GM12878 (cell line): Measurements from ENCODE around the gene HAO2. TPM values are rescaled to one million over a fixed set of nuclear protein-coding genes. Genes with fewer than 3 reads are reported as not detected.

Experiments used
- ATAC-seq: fragments of 200-7000 bp; cut with Tn5 transposase; 3 replicates; pipeline ENCODE4 v1.9.1; 2020; ENCODE audit warnings: mild to moderate bottlenecking, moderate library complexity
- BruUV-seq: library from RNA; stranded (reverse); fragments of 400-500 nt; replicated peaks from 2 replicates; lab custom pipeline; 2021; lab: Mats Ljungman, UMichigan
- CTCF ChIA-PET: fragments of 300-600 bp; sonication (Branson Sonifier 250); formaldehyde crosslinking; extraction: SDS; loops from one replicate; lab custom pipeline; 2021; ENCODE audit warnings: inconsistent platforms; lab: Yijun Ruan, JAX
- POLR2A ChIA-PET: fragments of 350-600 bp; formaldehyde crosslinking; extraction: SDS; loops from one replicate; lab custom pipeline; 2021; ENCODE audit warnings: inconsistent platforms; lab: Charles Lee
- RAD21 ChIA-PET: fragments of 300-600 bp; sonication (Branson Sonifier 250); formaldehyde crosslinking; loops from one replicate; lab custom pipeline; 2023; ENCODE audit warnings: antibody characterized with exemption; ENCODE audit not compliant: unreplicated experiment; lab: Charles Lee
- SMC1A ChIA-PET: fragments of 300-600 bp; sonication (Branson Sonifier 250); formaldehyde crosslinking; loops from one replicate; lab custom pipeline; 2023; ENCODE audit not compliant: unreplicated experiment, uncharacterized antibody; lab: Charles Lee
- DNase-seq: peaks from one replicate; pipeline ENCODE4 v3.0.0-alpha.2; 2011; ENCODE audit warnings: low read depth, low spot score
- FAIRE-seq: peaks from 3 replicates; lab custom pipeline; 2011; peaks lifted over from hg19 to GRCh38; lab: Jason Lieb, UNC
- H2AFZ ChIP-seq: 2 replicates; pipeline ENCODE4 v1.6.0; 2011; ENCODE audit warnings: low read depth, low read length, control low read depth; ENCODE audit not compliant: control insufficient read depth
- H3K27ac ChIP-seq: 2 replicates; pipeline ENCODE4 v1.5.1; 2011; ENCODE audit warnings: control low read depth; ENCODE audit not compliant: control insufficient read depth, insufficient read depth
- H3K27me3 ChIP-seq, 2 experiments: replicated peaks in 1 of 2; 2 replicates each; pipeline versions ENCODE4 v1.6.0 to v1.6.1; 2011; ENCODE audit warnings: low read length in 1 of 2; ENCODE audit not compliant: control insufficient read depth in 2 of 2, insufficient read depth in 2 of 2
- H3K36me3 ChIP-seq, 2 experiments: 2 replicates each; pipeline ENCODE4 v1.5.1; 2011; ENCODE audit warnings: low read length in 1 of 2; ENCODE audit not compliant: control insufficient read depth in 2 of 2, insufficient read depth in 2 of 2
- H3K4me1 ChIP-seq: 2 replicates; pipeline ENCODE4 v1.6.1; 2011; ENCODE audit warnings: mild to moderate bottlenecking, low read length, moderate library complexity, mixed read lengths; ENCODE audit not compliant: control insufficient read depth, insufficient read depth
- H3K4me2 ChIP-seq: 2 replicates; pipeline ENCODE4 v1.6.0; 2011; ENCODE audit warnings: control low read depth; ENCODE audit not compliant: control insufficient read depth, insufficient read depth
- H3K4me3 ChIP-seq: fragments of 200-600 bp; sonication (generic); 2 replicates; pipeline ENCODE4 v1.5.1; 2016
- H3K79me2 ChIP-seq: 2 replicates; pipeline ENCODE4 v1.6.0; 2011; ENCODE audit warnings: low read length; ENCODE audit not compliant: control insufficient read depth, insufficient read depth
- H3K9ac ChIP-seq: 2 replicates; pipeline ENCODE4 v1.8.0; 2011; ENCODE audit warnings: low read length, control low read depth, mixed read lengths; ENCODE audit not compliant: control insufficient read depth, insufficient read depth
- H3K9me3 ChIP-seq: replicated peaks from 3 replicates; pipeline ENCODE4 v1.5.1; 2011; ENCODE audit warnings: mild to moderate bottlenecking, low read length; ENCODE audit not compliant: control insufficient read depth, insufficient read depth
- H4K20me1 ChIP-seq: 2 replicates; pipeline ENCODE4 v1.6.0; 2011; ENCODE audit not compliant: control insufficient read depth, insufficient read depth
- BCL3 ChIP-seq: IDR thresholded peaks from 2 replicates; pipeline ENCODE4 v1.6.1; 2011; ENCODE audit warnings: borderline replicate concordance, low read depth, mild to moderate bottlenecking, moderate library complexity, low read length; ENCODE audit not compliant: insufficient read depth, poor library complexity, severe bottlenecking
- E4F1 ChIP-seq: fragments of 450-650 bp; IDR thresholded peaks from 2 replicates; pipeline ENCODE4 v1.6.1; 2018; ENCODE audit warnings: borderline replicate concordance, mild to moderate bottlenecking; ENCODE audit not compliant: partially characterized antibody
- ESRRA ChIP-seq: IDR thresholded peaks from 2 replicates; pipeline ENCODE4 v1.6.1; 2012; ENCODE audit warnings: mild to moderate bottlenecking, low read length, improper control_type of control experiment
- EZH2 ChIP-seq: IDR thresholded peaks from 2 replicates; pipeline ENCODE4 v1.6.1; 2012; ENCODE audit warnings: low read depth, mild to moderate bottlenecking, control low read depth, inconsistent platforms, low read length, borderline replicate concordance; ENCODE audit not compliant: control insufficient read depth
- HDAC2 ChIP-seq: fragments of 200-600 bp; sonication (generic); IDR thresholded peaks from 2 replicates; pipeline ENCODE4 v1.6.1; 2017
- KAT2A ChIP-seq: conservative IDR thresholded peaks from 2 replicates; pipeline ENCODE4 v1.6.1; 2011; ENCODE audit warnings: low read depth, low read length; ENCODE audit not compliant: control insufficient read depth
- MYC ChIP-seq: IDR thresholded peaks from 2 replicates; pipeline ENCODE4 v1.6.1; 2011; ENCODE audit warnings: mild to moderate bottlenecking, low read length, moderate library complexity, inconsistent platforms; ENCODE audit not compliant: insufficient read depth, insufficient replicate concordance, insufficient read length, severe bottlenecking
- NFYB ChIP-seq: IDR thresholded peaks from 2 replicates; pipeline ENCODE4 v1.6.1; 2011; ENCODE audit warnings: low read depth, mild to moderate bottlenecking, low read length, improper control_type of control experiment, moderate library complexity; ENCODE audit not compliant: insufficient read depth
- SIX5 ChIP-seq: IDR thresholded peaks from 2 replicates; pipeline ENCODE4 v1.6.1; 2011; ENCODE audit warnings: mild to moderate bottlenecking, low read depth, low read length, moderate library complexity; ENCODE audit not compliant: severe bottlenecking
- SPI1 ChIP-seq: IDR thresholded peaks from 2 replicates; pipeline ENCODE4 v1.6.1; 2011; ENCODE audit warnings: low read depth, mild to moderate bottlenecking, low read length, moderate library complexity, borderline replicate concordance; ENCODE audit not compliant: insufficient read depth
- ZNF217 ChIP-seq: fragments of 450-650 bp; IDR thresholded peaks from 2 replicates; pipeline ENCODE4 v1.6.1; 2017; ENCODE audit warnings: antibody characterized with exemption, mild to moderate bottlenecking
- ZNF384 ChIP-seq: IDR thresholded peaks from 2 replicates; pipeline ENCODE4 v1.6.1; 2012; ENCODE audit warnings: low read depth, mild to moderate bottlenecking, low read length, improper control_type of control experiment, borderline replicate concordance
- WGBS: methylation state at CpG from one replicate; pipeline ENCODE4 v1.1.6; 2016; ENCODE audit warnings: low lambda C conversion rate; ENCODE audit not compliant: insufficient replicate concordance, insufficient coverage; ENCODE audit errors: missing lambda C conversion rate; 5-methylcytosine and 5-hydroxymethylcytosine counted together
- in situ Hi-C: fragments of 300-500 bp; cut with MboI; formaldehyde crosslinking; loops from 9 replicates; pipeline ENCODE4 v1.14.3; 2018; ENCODE audit warnings: mixed read lengths
- intact Hi-C: fragments of 100-400 bp; cut with micrococcal nuclease; formaldehyde crosslinking; loops from one replicate; pipeline ENCODE4 v1.14.2; 2022; ENCODE audit not compliant: unreplicated experiment
- polyA plus RNA-seq, 11 experiments: library from polyadenylated mRNA; depleted of rRNA in 4 of 11; unstranded in 6 of 11; stranded (reverse) in 5 of 11; fragments of >200 nt; fragmentation: Nextera tagmentation in 4 of 11; fragmentation: Illumina TruSeq in 1 of 11; extraction: Ambion mirVana in 4 of 11; extraction: Trizol in 1 of 11; gene quantifications; 1 replicate in 1 of 11; 2 replicates in 10 of 11; pipeline versions ENCODE4 v1.2.1 to v1.2.3, GENCODE V29; 2011 to 2016; ENCODE audit warnings: inconsistent platforms in 2 of 11, missing spikeins in 2 of 11, low read depth in 1 of 11
- total RNA-seq, 4 experiments: library from RNA; depleted of rRNA in 3 of 4; stranded (reverse); fragments of >200 nt in 3 of 4; fragmentation: Illumina TruSeq in 1 of 4; extraction: Trizol in 1 of 4; gene quantifications; 2 replicates each; pipeline versions ENCODE4 v1.2.1 to v1.2.3, GENCODE V29; 2013 to 2021
- TF ChIP-seq, protein P1 (sequence below): fragments of 450-650 bp; conservative IDR thresholded peaks from 2 replicates; pipeline ENCODE4 v1.6.1; 2017; ENCODE audit warnings: mild to moderate bottlenecking, moderate library complexity
- TF ChIP-seq, protein P2 (sequence below): IDR thresholded peaks from 2 replicates; pipeline ENCODE4 v1.6.1; 2012; ENCODE audit warnings: low read depth, low read length, improper control_type of control experiment

HAO2 gene
- total and polyA plus RNA-seq, 10 of the 15 experiments (the other 5 are each of a cell fraction or from before 2014, with no cell fraction given), result not detected

DNA sequence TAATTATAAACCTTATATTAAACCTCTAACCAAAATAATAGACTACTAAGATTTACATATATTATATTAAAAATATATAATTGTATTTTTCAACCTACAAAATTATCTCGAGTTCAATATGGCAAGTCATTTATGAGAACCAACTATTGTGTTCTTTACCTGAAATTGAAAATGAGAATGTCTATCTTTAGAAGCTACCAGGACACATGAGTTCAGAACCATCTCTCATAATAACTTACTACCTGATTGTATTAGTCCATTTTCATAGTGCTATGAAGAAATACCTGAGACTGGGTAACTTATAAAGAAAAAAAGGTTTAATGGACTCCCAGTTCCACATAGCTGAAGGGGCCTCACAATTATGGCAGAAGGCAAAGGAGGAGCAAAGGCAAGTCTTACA, 6.8 kb downstream of the HAO2 start (continued):
- TF ChIP-seq, protein P1, sequence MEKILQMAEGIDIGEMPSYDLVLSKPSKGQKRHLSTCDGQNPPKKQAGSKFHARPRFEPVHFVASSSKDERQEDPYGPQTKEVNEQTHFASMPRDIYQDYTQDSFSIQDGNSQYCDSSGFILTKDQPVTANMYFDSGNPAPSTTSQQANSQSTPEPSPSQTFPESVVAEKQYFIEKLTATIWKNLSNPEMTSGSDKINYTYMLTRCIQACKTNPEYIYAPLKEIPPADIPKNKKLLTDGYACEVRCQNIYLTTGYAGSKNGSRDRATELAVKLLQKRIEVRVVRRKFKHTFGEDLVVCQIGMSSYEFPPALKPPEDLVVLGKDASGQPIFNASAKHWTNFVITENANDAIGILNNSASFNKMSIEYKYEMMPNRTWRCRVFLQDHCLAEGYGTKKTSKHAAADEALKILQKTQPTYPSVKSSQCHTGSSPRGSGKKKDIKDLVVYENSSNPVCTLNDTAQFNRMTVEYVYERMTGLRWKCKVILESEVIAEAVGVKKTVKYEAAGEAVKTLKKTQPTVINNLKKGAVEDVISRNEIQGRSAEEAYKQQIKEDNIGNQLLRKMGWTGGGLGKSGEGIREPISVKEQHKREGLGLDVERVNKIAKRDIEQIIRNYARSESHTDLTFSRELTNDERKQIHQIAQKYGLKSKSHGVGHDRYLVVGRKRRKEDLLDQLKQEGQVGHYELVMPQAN, result no peak
- TF ChIP-seq ZNF217 (no peak), SPI1 (no peak)

GRCh38 chr1:119376594-119376993, 8.0 kb downstream of the HAO2 start:
- SMC1A ChIA-PET, result no interaction called here
- TF ChIP-seq MYC (no peak), SIX5 (no peak), ZNF384 (no peak), EZH2 (no peak), ESRRA (no peak), BCL3 (no peak), NFYB (no peak), HDAC2 (no peak), SPI1 (no peak), E4F1 (no peak), KAT2A (no peak)
- TF ChIP-seq, protein P2, sequence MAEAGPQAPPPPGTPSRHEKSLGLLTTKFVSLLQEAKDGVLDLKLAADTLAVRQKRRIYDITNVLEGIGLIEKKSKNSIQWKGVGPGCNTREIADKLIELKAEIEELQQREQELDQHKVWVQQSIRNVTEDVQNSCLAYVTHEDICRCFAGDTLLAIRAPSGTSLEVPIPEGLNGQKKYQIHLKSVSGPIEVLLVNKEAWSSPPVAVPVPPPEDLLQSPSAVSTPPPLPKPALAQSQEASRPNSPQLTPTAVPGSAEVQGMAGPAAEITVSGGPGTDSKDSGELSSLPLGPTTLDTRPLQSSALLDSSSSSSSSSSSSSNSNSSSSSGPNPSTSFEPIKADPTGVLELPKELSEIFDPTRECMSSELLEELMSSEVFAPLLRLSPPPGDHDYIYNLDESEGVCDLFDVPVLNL, result no peak

More at GRCh38 chr1:119376594-119376993, 8.0 kb downstream of the HAO2 start:
- no TSS peak for BruUV-seq
- in situ Hi-C loops, result loop anchor here (10.0 kb wide), 1 partner anchor 298 kb away; no protein-coding TSS in a partner anchor
- no peak overlapping the region for H3K27ac ChIP-seq
- ChIA-PET POLR2A (no interaction called here), CTCF (interaction anchor here (1.3 kb wide), 1 partner anchor 11 kb away, joined by 5 read pairs; no protein-coding TSS in a partner anchor), RAD21 (interaction anchor here (0.7 kb wide), 1 partner anchor 234 kb away, joined by 3 read pairs; no protein-coding TSS in a partner anchor)
- H3K27me3 ChIP-seq, result no peaks in the 10 kb centered on the region
- peaks cover 5% of the 10 kb centered on the region; the same call in 1 of the 2 replicates for H3K4me1 ChIP-seq
- H3K9ac ChIP-seq, result no peak overlapping the region
- H3K4me3 ChIP-seq, result no peak overlapping the region
- no peak overlapping the region for H2AFZ ChIP-seq
- WGBS, result 0% methylated on average over 1 of the region's 1 CpG
- no peaks in the 10 kb centered on the region for H3K36me3 ChIP-seq
- no peaks in the 10 kb centered on the region; the same call in 2 of the 3 replicates for H3K9me3 ChIP-seq
- intact Hi-C loops, result loop anchor here (10.0 kb wide), 1 partner anchor 98 kb away; no protein-coding TSS in a partner anchor
- H4K20me1 ChIP-seq, result no peaks in the 10 kb centered on the region
- H3K79me2 ChIP-seq, result no peaks in the 10 kb centered on the region
- H3K4me2 ChIP-seq, result no peak overlapping the region
- FAIRE-seq (no peak), DNase-seq (no peak), ATAC-seq (no peak)
